ENCODE results near the gene M1AP. TPM values are rescaled to one million over a fixed set of nuclear protein-coding genes. Genes with fewer than 3 reads are reported as not detected.
"Not testable (repeated sequence)": the region's sequence is repeated elsewhere in the genome, so short reads cannot be mapped to it uniquely, and the experiment has no call there.

The M1AP gene
- total RNA-seq, 1 experiment from 2014 or later: not detected

- Histone ChIP-seq H3K4me3 (no peak overlapping the region), H3K4me1 (replicated peaks) (no peaks in the 10 kb centered on the region), H3K9me3 (replicated peaks) (no peaks in the 10 kb centered on the region), H3K27me3 (replicated peaks) (peaks cover 6% of the 10 kb centered on the region; the same call in 1 of the 2 replicates), H3K27ac (no peak overlapping the region), H3K36me3 (no peaks in the 10 kb centered on the region)
- DNase-seq (ENCODE audit: low read depth in 1 of 2, low spot score in 2 of 2): no peak
These were observed 15.2 kb downstream of the M1AP start for GRCh38 chr2:74632939-74633312.

GRCh38 chr2:74632209-74632938 is 15.8 kb downstream of the M1AP start:
- Histone ChIP-seq H3K27ac (no peak overlapping the region), H3K27me3 (replicated peaks) (peaks cover 6% of the 10 kb centered on the region; the same call in 1 of the 2 replicates), H3K4me1 (replicated peaks) (no peaks in the 10 kb centered on the region), H3K4me3 (no peak overlapping the region), H3K36me3 (no peaks in the 10 kb centered on the region), H3K9me3 (replicated peaks) (no peaks in the 10 kb centered on the region)
- DNase-seq (ENCODE audit: low read depth in 1 of 2, low spot score in 2 of 2): peak in 1 of 2 experiments; percentile 27

- not testable (repeated sequence) for H3K36me3 ChIP-seq; H3K4me1 ChIP-seq (replicated peaks); H3K4me3 ChIP-seq; H3K27me3 ChIP-seq (replicated peaks); H3K27ac ChIP-seq; H3K9me3 ChIP-seq (replicated peaks); DNase-seq (ENCODE audit: low read depth in 1 of 2, low spot score in 2 of 2)
These were observed 17.7 kb downstream of the M1AP start for GRCh38 chr2:74630454-74630853.

- no peaks in the 10 kb centered on the region for H3K4me1 ChIP-seq (replicated peaks)
- no peaks in the 10 kb centered on the region for H3K27me3 ChIP-seq (replicated peaks)
- no peak for DNase-seq (ENCODE audit: low read depth in 1 of 2, low spot score in 2 of 2)
- no peak overlapping the region for H3K4me3 ChIP-seq
- no peaks in the 10 kb centered on the region for H3K36me3 ChIP-seq
- H3K27ac ChIP-seq: no peak overlapping the region
- H3K9me3 ChIP-seq (replicated peaks): no peaks in the 10 kb centered on the region
These were observed 19.5 kb downstream of the M1AP start for GRCh38 chr2:74628538-74629105.

GRCh38 chr2:74625658-74626425 is 22.3 kb downstream of the M1AP start:
- Histone ChIP-seq H3K4me1 (replicated peaks) (no peaks in the 10 kb centered on the region), H3K4me3 (no peak overlapping the region), H3K27ac (no peak overlapping the region), H3K9me3 (replicated peaks) (no peaks in the 10 kb centered on the region), H3K27me3 (replicated peaks) (no peaks in the 10 kb centered on the region), H3K36me3 (no peaks in the 10 kb centered on the region)
- no peak for DNase-seq (ENCODE audit: low read depth in 1 of 2, low spot score in 2 of 2)

- H3K36me3 ChIP-seq: no peaks in the 10 kb centered on the region
- DNase-seq (ENCODE audit: low read depth in 1 of 2, low spot score in 2 of 2): no peak
- H3K4me3 ChIP-seq: no peak overlapping the region
These were observed 27.5 kb downstream of the M1AP start for GRCh38 chr2:74620671-74621070.

GRCh38 chr2:74619651-74620297 is 28.4 kb downstream of the M1AP start:
- H3K4me3 ChIP-seq: no peak overlapping the region
- H3K36me3 ChIP-seq: no peaks in the 10 kb centered on the region
- peaks cover 36% of the 10 kb centered on the region for H3K27me3 ChIP-seq (replicated peaks)
- no peaks in the 10 kb centered on the region for H3K4me1 ChIP-seq (replicated peaks)
- H3K27ac ChIP-seq: no peak overlapping the region
- no peaks in the 10 kb centered on the region for H3K9me3 ChIP-seq (replicated peaks)
- no peak for DNase-seq (ENCODE audit: low read depth in 1 of 2, low spot score in 2 of 2)

More at GRCh38 chr2:74620671-74621070, 27.5 kb downstream of the M1AP start:
- Histone ChIP-seq H3K27me3 (replicated peaks) (peaks cover 27% of the 10 kb centered on the region), H3K27ac (no peak overlapping the region), H3K9me3 (replicated peaks) (no peaks in the 10 kb centered on the region), H3K4me1 (replicated peaks) (no peaks in the 10 kb centered on the region)

GRCh38 chr2:74618410-74619083 is 29.6 kb downstream of the M1AP start:
- Histone ChIP-seq H3K4me3 (no peak overlapping the region), H3K9me3 (replicated peaks) (no peaks in the 10 kb centered on the region), H3K4me1 (replicated peaks) (no peaks in the 10 kb centered on the region), H3K36me3 (no peaks in the 10 kb centered on the region), H3K27me3 (replicated peaks) (peaks cover 44% of the 10 kb centered on the region), H3K27ac (no peak overlapping the region)
- DNase-seq (ENCODE audit: low read depth in 1 of 2, low spot score in 2 of 2): no peak

- Histone ChIP-seq H3K4me1 (replicated peaks) (no peaks in the 10 kb centered on the region), H3K9me3 (replicated peaks) (no peaks in the 10 kb centered on the region), H3K36me3 (no peaks in the 10 kb centered on the region), H3K27ac (no peak overlapping the region), H3K4me3 (no peak overlapping the region), H3K27me3 (replicated peaks) (peaks cover 52% of the 10 kb centered on the region)
- DNase-seq (ENCODE audit: low read depth in 1 of 2, low spot score in 2 of 2): no peak
These were observed 31.0 kb downstream of the M1AP start for GRCh38 chr2:74617122-74617521.

- H3K36me3 ChIP-seq: no peaks in the 10 kb centered on the region
- H3K4me3 ChIP-seq: no peak overlapping the region
These were observed 41.2 kb downstream of the M1AP start for GRCh38 chr2:74606927-74607326.

GRCh38 chr2:74603282-74604000 is 44.7 kb downstream of the M1AP start:
- H3K27ac ChIP-seq: no peak overlapping the region
- H3K4me1 ChIP-seq (replicated peaks): peaks cover 5% of the 10 kb centered on the region; the same call in 1 of the 2 replicates
- peaks cover 26% of the 10 kb centered on the region for H3K27me3 ChIP-seq (replicated peaks)
- no peak overlapping the region for H3K4me3 ChIP-seq
- no peak for DNase-seq (ENCODE audit: low read depth in 1 of 2, low spot score in 2 of 2)
- 0 out of 2 replicates have a peak, but pooled peaks cover 1% of the 10 kb centered on the region for H3K9me3 ChIP-seq (replicated peaks)
- no peaks in the 10 kb centered on the region for H3K36me3 ChIP-seq

More at GRCh38 chr2:74606927-74607326, 41.2 kb downstream of the M1AP start:
- Histone ChIP-seq H3K27me3 (replicated peaks) (peaks cover 18% of the 10 kb centered on the region), H3K27ac (no peak overlapping the region), H3K4me1 (replicated peaks) (peaks cover 5% of the 10 kb centered on the region; the same call in 1 of the 2 replicates), H3K9me3 (replicated peaks) (peaks cover 3% of the 10 kb centered on the region; the same call in 1 of the 2 replicates)
- no peak for DNase-seq (ENCODE audit: low read depth in 1 of 2, low spot score in 2 of 2)

GRCh38 chr2:74602586-74603281 is 45.4 kb downstream of the M1AP start:
- Histone ChIP-seq H3K36me3 (no peaks in the 10 kb centered on the region), H3K4me1 (replicated peaks) (peaks cover 5% of the 10 kb centered on the region; the same call in 1 of the 2 replicates), H3K27ac (no peak overlapping the region), H3K9me3 (replicated peaks) (no peaks in the 10 kb centered on the region), H3K27me3 (replicated peaks) (peaks cover 22% of the 10 kb centered on the region), H3K4me3 (no peak overlapping the region)
- peak in 1 of 2 experiments; percentile 9 for DNase-seq (ENCODE audit: low read depth in 1 of 2, low spot score in 2 of 2)

All from SJSA1 (cell line).